K562 (cell line): Measurements from ENCODE around the gene OXTR. TPM values are rescaled to one million over a fixed set of nuclear protein-coding genes. Genes with fewer than 3 reads are reported as not detected.

Experiments
- RBFOX2 ChIP-seq: fragments of 200-400 bp; formaldehyde crosslinking; IDR thresholded peaks from 2 replicates; pipeline ENCODE4 v1.6.1; 2017; ENCODE audit warnings: low read depth, mild to moderate bottlenecking, low read length, moderate library complexity
- ZNF407 ChIP-seq: fragments of 450-650 bp; IDR thresholded peaks from 2 replicates; pipeline ENCODE4 v1.6.1; 2016; ENCODE audit warnings: low read depth
- ZNF583 ChIP-seq: fragments of 250-450 bp; sonication (Bioruptor Pico); IDR thresholded peaks from 2 replicates; pipeline ENCODE4 v1.4.0; 2020
- ZSCAN29 ChIP-seq: fragments of 450-650 bp; IDR thresholded peaks from 2 replicates; pipeline ENCODE4 v1.6.1; 2017
- polyA plus RNA-seq, 8 experiments: library from polyadenylated mRNA; depleted of rRNA in 4 of 8; stranded (reverse) in 5 of 8; unstranded in 3 of 8; fragments of >200 nt; fragmentation: Nextera tagmentation in 2 of 8; fragmentation: Illumina TruSeq in 1 of 8; extraction: Ambion mirVana in 2 of 8; extraction: Trizol in 1 of 8; gene quantifications; 2 replicates each; pipeline versions ENCODE4 v1.2.1 to v1.2.3, GENCODE V29; 2011 to 2014; ENCODE audit warnings: inconsistent platforms in 1 of 8, missing spikeins in 1 of 8
- total RNA-seq, 7 experiments: library from RNA; depleted of rRNA in 6 of 7; stranded (reverse); fragments of >200 nt in 6 of 7; fragmentation: Illumina TruSeq in 2 of 7; extraction: Trizol in 2 of 7; gene quantifications; 2 replicates each; pipeline versions ENCODE4 v1.2.1 to v1.2.3, GENCODE V29; 2011 to 2021; ENCODE audit warnings: low replicate concordance in 1 of 7

OXTR gene
- total and polyA plus RNA-seq, 9 of the 15 experiments (the other 6 are each of a cell fraction or from before 2014, with no cell fraction given): 0.14 to 1.3 (median 0.80) TPM

GRCh38 chr3:8775602-8776001, 6.2 kb upstream of the OXTR start (continued):
- TF ChIP-seq ZNF407 (no peak), ZSCAN29 (no peak), ZNF583 (CRISPR knock-in tag) (no peak), RBFOX2 (no peak)
- TF ChIP-seq, all 486 proteins: peak for 0
